HG03196 (cell line): ENCODE results near the gene MEIS1.

ENCODE experiments used
- ATAC-seq: cut with Tn5 transposase; IDR thresholded peaks from one replicate; pipeline ENCODE4 v1.9.1; 2021; ENCODE audit not compliant: unreplicated experiment

MEIS1 gene

GRCh38 chr2:66561645-66562303 is 126.8 kb downstream of the MEIS1 start:
- ATAC-seq: no peak

GRCh38 chr2:66562304-66562685 is 127.4 kb downstream of the MEIS1 start:
- ATAC-seq: no peak

GRCh38 chr2:66563473-66563872 is 128.5 kb downstream of the MEIS1 start:
- no peak for ATAC-seq

DNA sequence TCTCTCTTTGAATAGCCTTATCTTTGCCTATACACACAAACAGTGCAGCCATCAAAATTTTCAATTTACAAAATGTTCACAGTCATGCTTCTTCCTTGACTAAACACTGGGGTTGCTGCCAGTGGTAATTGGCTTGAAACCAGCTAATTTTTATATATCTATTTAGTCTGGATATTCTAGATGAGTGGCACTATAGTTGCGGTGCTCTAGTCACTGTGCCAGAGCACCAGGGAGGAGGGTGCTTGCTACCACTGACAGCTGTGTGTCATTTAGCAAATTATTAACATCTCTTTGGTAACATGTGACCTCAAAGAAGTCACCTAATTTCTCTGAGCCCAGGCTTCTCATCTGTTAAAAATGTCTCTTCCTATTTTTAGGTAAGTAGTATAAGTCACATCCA is 130.4 kb downstream of the MEIS1 start:
- ATAC-seq: no peak

- no peak for ATAC-seq
Observed at GRCh38 chr2:66566726-66567399, 131.9 kb downstream of the MEIS1 start.

DNA sequence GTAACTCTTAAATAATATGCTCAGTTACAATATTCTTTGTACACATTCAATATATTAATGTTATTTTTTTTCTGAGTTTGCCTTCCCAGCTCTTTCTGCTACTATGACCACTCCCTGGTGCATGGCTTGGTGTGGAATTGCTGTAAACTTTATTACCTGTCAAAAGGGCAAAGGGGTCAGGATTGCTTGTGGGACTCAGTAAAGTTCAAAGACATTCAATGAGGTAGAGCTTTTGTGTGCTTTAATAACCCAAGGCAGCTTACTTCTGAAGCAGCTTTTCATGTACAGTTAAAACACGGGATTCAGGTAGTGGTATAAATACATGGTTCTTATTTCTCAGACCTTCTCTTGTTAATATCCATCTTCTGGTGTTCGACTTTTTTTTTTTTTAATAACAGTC is 132.8 kb downstream of the MEIS1 start:
- ATAC-seq: no peak

GRCh38 chr2:66568650-66569300 is 133.8 kb downstream of the MEIS1 start:
- no peak for ATAC-seq

DNA sequence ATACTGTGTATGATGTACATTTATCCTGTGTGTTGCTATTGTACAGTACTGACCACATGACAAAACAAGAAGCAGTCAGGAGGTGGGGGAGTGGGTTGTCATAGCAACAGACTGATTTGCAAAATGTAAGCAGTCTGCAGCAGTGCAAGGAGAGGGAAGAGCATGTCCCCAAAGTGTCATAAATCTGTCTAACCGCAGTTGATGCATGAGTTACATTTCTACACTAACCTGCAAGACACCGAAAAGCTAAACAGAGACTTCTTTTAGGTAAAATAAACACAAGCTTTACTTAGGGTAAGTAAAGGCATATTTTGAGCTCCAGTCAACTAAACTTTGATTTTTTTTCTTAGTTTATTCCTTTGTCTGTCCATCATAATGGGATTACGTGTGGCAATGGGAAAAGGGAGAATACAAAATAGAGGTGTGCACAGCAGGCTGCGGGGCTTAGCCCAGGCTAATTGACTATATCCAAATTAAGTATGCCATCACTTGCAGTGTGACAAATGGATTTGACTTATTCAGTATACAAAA is 134.5 kb downstream of the MEIS1 start:
- no peak for ATAC-seq

DNA sequence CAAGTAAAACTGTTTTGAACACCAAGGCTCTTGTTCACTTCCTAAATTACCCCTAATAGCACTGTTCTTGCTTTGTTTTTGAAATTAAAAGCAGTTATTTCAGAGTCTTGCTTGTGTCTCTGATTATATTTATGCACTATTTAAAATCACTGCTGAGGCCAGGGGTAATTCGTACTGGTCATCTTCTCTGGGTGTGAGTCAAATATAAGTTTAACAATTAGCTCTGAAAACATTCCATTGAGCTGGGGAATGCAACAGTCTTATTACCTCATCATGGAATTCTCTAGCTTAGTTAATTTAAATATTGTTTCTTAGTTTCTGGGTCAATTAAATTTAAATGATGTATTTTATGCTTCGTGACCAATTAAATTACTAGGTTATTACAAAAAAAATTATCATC is 135.0 kb downstream of the MEIS1 start:
- no peak for ATAC-seq

DNA sequence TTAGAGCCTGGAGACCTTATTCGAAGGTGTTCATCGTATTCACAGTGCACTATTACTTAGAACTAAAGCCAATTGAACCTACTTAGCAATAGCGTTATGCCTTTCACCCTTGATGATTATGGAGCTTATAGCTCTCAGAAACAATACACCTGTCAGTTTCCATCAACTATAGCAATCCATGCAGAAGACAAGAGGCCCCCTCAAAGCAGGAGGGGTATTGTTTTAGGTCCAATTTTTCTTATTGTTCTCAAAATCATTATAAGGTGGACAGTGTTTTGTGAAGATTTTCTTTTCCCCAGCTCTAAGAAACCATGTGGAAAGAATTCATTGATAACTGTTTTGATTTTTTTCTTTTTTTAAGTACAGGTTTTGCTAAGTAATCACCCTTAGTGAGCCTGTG is 135.5 kb downstream of the MEIS1 start:
- ATAC-seq: no peak

DNA sequence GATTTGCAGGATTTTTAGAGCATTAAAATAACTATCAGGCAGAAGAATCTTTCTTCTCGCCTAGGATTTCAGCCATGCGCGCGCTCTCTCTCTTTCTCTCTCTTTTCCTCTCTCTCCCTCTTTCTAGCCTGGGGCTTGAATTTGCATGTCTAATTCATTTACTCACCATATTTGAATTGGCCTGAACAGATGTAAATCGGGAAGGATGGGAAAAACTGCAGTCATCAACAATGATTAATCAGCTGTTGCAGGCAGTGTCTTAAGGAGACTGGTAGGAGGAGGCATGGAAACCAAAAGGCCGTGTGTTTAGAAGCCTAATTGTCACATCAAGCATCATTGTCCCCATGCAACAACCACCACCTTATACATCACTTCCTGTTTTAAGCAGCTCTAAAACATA is 137.0 kb downstream of the MEIS1 start:
- ATAC-seq: no peak

GRCh38 chr2:66572391-66572790 is 137.5 kb downstream of the MEIS1 start:
- ATAC-seq: no peak

DNA sequence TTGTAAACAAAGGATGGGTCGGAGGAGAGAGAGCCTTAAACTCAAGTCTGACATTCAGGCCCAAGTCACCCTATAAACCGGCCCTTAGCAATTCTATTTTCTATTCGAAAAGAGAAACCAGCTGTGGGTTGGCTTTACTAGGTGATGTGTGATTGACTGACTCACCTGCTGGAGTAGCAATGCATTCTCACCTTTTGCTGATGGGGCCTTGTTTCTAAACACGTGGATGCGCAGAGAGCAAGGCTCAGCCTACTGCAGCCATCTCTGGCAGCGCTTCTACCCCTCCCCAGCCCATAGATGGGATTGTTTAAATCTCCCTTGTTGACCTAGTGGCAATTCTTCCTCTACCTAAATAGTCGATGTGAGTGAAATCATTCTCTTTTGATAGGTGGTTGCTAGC is 138.5 kb downstream of the MEIS1 start:
- ATAC-seq: no peak

DNA sequence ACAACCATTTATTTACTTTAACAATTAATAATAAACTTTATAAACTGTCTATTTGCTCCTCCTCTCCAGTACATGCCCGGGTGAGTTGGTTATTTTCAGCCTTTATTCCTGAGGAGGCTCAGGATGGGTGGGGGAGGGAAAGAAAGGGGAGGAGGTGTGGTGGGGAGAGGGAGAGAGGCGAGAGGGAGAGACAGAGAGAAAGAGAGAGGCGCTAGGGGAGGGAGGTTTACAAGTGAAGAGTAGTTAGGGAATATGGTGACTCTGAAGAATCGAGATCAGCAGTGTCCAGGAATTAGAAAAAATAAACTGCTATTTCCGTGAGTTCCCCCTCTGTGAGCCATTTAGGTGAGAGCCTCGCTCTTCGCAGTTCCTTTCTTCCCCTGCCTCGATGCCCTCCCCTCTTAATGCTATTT is 138.9 kb downstream of the MEIS1 start:
- ATAC-seq: no peak

DNA sequence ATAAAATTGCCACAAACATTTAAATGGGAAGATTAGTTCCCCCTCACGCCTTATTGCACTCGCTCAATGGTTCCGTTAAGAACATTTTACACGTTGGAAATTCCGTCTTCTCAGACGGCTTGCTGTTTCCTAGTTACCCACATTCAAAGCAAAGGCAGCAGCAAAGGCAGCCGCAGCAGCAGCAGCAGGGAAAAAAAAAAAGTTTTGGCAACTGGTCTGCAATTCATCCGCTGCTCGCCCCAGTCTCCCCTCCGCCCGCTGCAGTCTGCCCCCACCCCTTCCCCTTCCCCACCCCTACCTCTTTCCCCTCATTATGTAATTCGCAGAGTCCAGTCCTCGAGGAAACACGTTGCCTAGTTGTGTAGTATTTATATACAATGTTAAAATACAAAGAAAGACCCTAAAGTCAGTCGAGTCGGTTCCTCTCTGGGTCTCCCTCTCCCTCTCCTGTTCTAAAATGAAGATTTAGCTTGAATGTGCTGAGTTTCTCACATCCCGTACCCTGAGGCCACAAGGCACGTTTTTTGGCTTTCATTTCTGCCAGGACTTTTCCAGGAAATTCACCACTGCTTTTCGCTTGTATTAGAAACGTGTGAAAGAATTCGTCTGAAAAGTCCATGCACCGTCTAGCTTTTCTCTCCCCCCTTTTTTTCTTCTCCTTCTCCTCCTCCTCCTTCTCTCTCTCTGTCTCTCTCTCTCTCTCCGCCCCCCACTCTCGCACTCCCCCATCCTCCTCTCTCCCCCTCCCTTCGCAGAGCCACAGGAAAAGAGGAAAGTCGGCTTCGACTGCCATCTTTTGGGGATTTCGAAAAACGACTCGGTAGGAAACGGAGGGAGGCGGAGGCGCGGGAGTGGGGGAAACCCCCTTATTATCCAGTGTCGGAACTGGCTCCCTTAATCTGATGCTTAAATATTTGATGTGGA is 140.0 kb downstream of the MEIS1 start:
- ATAC-seq: no peak

DNA sequence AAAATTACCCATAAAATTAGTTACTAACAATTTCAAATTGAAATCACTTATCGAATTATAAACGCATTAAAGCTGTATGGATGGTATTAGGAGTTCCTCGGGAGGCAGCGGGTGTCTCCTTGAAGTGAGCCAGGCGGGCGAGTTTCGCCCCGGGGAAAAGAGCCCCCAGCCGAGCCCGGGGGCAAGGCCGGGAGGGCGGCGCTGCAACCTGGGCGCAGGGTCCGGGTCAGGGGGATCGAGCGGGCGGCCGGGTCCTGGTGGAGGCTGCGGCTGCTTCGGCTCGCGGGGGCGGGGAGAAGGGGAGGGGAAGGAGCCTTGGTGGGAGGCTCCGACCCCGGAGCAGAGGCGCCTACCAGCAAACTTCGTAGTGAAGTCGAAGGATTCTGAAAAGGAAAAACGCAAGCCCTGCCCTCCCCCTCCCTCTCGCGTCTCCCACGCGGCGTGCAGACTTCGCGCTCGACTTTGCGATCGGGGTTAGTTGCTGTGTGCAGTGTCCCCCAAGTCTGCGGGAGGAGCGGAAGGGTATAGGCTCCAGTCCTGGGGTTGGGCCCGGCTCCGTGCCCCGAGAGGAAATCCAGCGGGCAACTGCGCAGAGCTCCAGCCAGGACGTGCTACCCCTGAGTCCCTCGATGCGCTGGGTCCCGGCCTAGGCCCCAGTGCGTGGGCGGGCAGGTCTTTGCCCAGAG is 140.8 kb downstream of the MEIS1 start:
- ATAC-seq: no peak

- no peak for ATAC-seq
Observed at GRCh38 chr2:66576311-66576560, 141.3 kb downstream of the MEIS1 start.

GRCh38 chr2:66576561-66577320 is 141.8 kb downstream of the MEIS1 start:
- ATAC-seq: no peak

GRCh38 chr2:66577321-66578053 is 142.6 kb downstream of the MEIS1 start:
- no peak for ATAC-seq
